Natural killer cell treated with Interleukin-12 subunit alpha and Interleukin-12 subunit beta and Interleukin-15 and Interleukin-18, amount 100 ng/mL, for 72 hours (primary cell): ENCODE results near the gene ECEL1. TPM values are rescaled to one million over a fixed set of nuclear protein-coding genes. Genes with fewer than 3 reads are reported as not detected.

Source experiments
- ATAC-seq, 2 donors: fragments of 150-1000 bp; cut with Tn5 transposase in 1 of 2; sonication (Bioruptor Pico), chemical (Tn5 transposase) in 1 of 2; 2 replicates each; pipeline ENCODE4 v1.10.0; 2021
- DNase-seq: peaks from one replicate; pipeline ENCODE4 v3.0.0; 2022; ENCODE audit warnings: low spot score
- H3K27ac Mint-ChIP-seq, 2 donors: 1 replicate in 1 of 2; 2 replicates in 1 of 2; pipeline ENCODE4 v1.8.0; 2022; ENCODE audit warnings: mixed read lengths in 2 of 2, mild to moderate bottlenecking in 1 of 2, moderate library complexity in 1 of 2
- H3K27me3 Mint-ChIP-seq, 2 donors: 1 replicate in 1 of 2; 2 replicates in 1 of 2; pipeline ENCODE4 v1.8.0; 2022; ENCODE audit warnings: mixed read lengths in 2 of 2
- H3K36me3 Mint-ChIP-seq: one replicate; pipeline ENCODE4 v1.8.0; 2022; ENCODE audit warnings: mixed read lengths
- H3K4me1 Mint-ChIP-seq, 2 donors: 1 replicate in 1 of 2; 2 replicates in 1 of 2; pipeline ENCODE4 v1.8.0; 2022; ENCODE audit warnings: low read depth in 2 of 2, mixed read lengths in 2 of 2, mild to moderate bottlenecking in 1 of 2
- H3K4me3 Mint-ChIP-seq: one replicate; pipeline ENCODE4 v1.8.0; 2022; ENCODE audit warnings: mixed read lengths
- H3K9me3 Mint-ChIP-seq: 2 replicates; pipeline ENCODE4 v1.8.0; 2022; ENCODE audit warnings: mixed read lengths
- total RNA-seq, 2 donors: library from RNA; stranded (reverse); gene quantifications; one replicate each; pipeline ENCODE4 v1.2.3, GENCODE V29; 2022

The ECEL1 gene
- total RNA-seq, 2 donors from 2014 or later: not detected

DNA sequence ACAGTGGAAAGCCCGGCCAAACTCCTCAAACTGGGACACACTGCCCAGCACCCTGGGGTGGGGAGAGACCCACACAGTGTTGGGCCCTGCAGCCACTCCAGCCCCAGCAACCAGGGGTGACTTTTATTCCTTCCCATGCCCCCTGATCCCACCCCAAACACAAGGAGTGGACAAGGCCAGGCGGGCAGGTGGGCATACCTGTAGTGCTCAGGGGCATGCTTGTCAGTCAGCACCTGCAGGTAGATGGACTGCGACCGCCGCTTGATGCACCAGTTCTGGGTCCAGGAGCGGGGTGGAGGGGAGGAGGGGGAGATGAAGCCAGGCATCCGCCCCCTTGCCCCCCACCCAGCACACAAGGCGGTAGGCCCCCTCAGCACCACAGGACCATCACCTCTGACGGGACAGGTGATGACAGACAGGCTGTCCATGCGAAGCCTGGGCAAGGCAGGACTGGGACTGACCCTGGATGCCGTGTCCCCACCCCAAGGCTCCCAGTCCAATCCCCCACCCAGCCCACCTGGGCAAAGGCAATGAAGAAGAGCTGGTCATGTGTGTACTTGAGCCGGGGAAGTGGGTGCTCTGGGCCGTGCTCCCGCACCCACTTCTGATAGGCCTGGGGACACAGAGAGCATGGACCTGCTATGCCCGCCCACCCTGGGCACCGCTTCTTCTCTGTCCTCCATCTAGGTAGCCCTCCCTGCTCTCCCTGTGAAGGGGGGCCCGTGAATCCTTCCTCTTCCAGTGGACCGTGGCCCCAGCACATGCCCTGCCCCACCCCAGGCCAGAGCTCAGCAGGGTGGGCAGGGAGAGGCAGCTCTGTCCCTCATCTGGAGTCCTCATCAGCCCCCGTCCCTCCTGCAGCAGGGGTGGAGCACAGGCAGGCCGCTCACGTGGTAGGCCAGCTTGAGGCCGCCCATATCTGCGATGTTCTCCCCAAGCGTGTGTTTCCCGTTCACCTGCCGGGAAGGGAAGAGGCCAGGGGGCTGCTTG lies 7.1 kb downstream of the ECEL1 start:
- H3K4me3 Mint-ChIP-seq: no peak overlapping the region
- peaks cover 6 to 8% of the 10 kb centered on the region in 2 donors for H3K27me3 Mint-ChIP-seq
- no peak overlapping the region for H3K27ac Mint-ChIP-seq
- ATAC-seq (no peak), DNase-seq (peak; percentile 41)
- no peaks in the 10 kb centered on the region for H3K9me3 Mint-ChIP-seq
- H3K36me3 Mint-ChIP-seq: no peaks in the 10 kb centered on the region
- no peaks in the 10 kb centered on the region for H3K4me1 Mint-ChIP-seq

DNA sequence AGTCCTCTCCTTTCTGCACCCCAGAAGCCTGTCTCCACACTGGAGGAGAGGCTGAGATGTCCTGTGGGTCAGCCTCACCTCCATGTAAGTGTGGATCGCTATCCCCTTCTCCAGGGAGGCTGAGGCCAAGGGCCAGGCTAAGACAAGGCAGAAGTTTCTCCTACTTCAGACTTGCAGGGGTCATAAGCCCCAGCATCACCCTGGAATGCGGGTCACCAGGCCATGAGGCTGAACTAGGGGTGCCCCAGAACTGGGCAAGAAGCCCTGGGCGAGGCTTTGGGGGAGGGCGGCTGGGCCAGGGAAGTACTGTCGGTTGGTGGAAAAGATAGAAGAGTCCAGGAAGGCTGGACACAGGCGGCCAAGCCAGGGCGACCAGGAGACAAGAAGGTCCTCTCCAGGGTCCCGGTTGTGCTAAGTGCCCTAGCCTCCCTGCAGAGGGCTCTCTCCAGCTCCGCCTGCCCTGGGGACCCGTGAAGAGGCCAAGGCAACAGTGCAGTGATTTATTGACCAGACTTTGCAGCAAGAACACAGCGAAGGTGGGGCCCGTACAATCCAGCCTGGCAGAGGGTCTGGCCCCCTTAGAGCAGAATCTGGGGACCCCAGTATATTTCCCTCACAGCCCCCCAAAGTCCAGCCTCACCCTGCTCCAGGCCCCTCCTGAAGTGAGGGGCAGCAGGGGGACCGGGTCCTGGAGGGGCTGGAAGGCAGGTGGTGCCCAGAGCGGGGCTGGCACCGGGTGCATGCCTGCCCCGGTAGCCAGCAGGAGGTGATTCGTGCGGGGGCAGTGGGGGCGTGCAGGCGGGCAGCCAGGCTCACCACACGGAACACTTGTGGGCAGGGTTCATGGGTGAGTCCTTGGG lies 8.1 kb downstream of the ECEL1 start:
- no peak overlapping the region for H3K27ac Mint-ChIP-seq
- ATAC-seq (no peak), DNase-seq (peak; percentile 54)
- H3K9me3 Mint-ChIP-seq: no peaks in the 10 kb centered on the region
- no peaks in the 10 kb centered on the region for H3K4me1 Mint-ChIP-seq
- no peak overlapping the region for H3K4me3 Mint-ChIP-seq
- H3K27me3 Mint-ChIP-seq: peaks cover 1 to 5% of the 10 kb centered on the region in 2 donors
- H3K36me3 Mint-ChIP-seq: no peaks in the 10 kb centered on the region

GRCh38 chr2:232478571-232479340 lies 8.9 kb downstream of the ECEL1 start:
- DNase-seq (peak; percentile 53), ATAC-seq (peak in 1 of 2 donors; percentile 2)
- H3K27me3 Mint-ChIP-seq: peaks cover 4 to 7% of the 10 kb centered on the region in 2 donors
- H3K4me3 Mint-ChIP-seq: no peak overlapping the region
- H3K27ac Mint-ChIP-seq: no peak overlapping the region
- no peaks in the 10 kb centered on the region for H3K36me3 Mint-ChIP-seq
- H3K9me3 Mint-ChIP-seq: no peaks in the 10 kb centered on the region
- no peaks in the 10 kb centered on the region for H3K4me1 Mint-ChIP-seq

GRCh38 chr2:232477751-232478510 lies 9.7 kb downstream of the ECEL1 start:
- peak; percentile 40 for DNase-seq

GRCh38 chr2:232476791-232477190 lies 10.8 kb downstream of the ECEL1 start:
- H3K4me3 Mint-ChIP-seq: no peak overlapping the region
- peaks cover 6% of the 10 kb centered on the region for H3K9me3 Mint-ChIP-seq
- DNase-seq: peak; percentile 48

More at GRCh38 chr2:232477751-232478510, 9.7 kb downstream of the ECEL1 start:
- Mint-ChIP-seq H3K27me3 (peaks cover 6 to 10% of the 10 kb centered on the region in 2 donors), H3K27ac (no peak overlapping the region), H3K4me1 (no peaks in the 10 kb centered on the region), H3K36me3 (peaks cover 2% of the 10 kb centered on the region), H3K9me3 (peaks cover 1% of the 10 kb centered on the region), H3K4me3 (no peak overlapping the region)
- ATAC-seq: no peak

GRCh38 chr2:232476045-232476444 lies 11.6 kb downstream of the ECEL1 start:
- peaks cover 20 to 29% of the 10 kb centered on the region in 2 donors for H3K27me3 Mint-ChIP-seq
- H3K4me1 Mint-ChIP-seq: no peaks in the 10 kb centered on the region
- DNase-seq (peak; percentile 35), ATAC-seq (no peak)
- H3K9me3 Mint-ChIP-seq: peaks cover 6% of the 10 kb centered on the region
- H3K36me3 Mint-ChIP-seq: peaks cover 9% of the 10 kb centered on the region
- H3K4me3 Mint-ChIP-seq: no peak overlapping the region
- no peak overlapping the region for H3K27ac Mint-ChIP-seq

More at GRCh38 chr2:232476791-232477190, 10.8 kb downstream of the ECEL1 start:
- Mint-ChIP-seq H3K4me1 (no peaks in the 10 kb centered on the region), H3K27me3 (peaks cover 14 to 22% of the 10 kb centered on the region in 2 donors), H3K36me3 (peaks cover 9% of the 10 kb centered on the region), H3K27ac (no peak overlapping the region)
- ATAC-seq: no peak

DNA sequence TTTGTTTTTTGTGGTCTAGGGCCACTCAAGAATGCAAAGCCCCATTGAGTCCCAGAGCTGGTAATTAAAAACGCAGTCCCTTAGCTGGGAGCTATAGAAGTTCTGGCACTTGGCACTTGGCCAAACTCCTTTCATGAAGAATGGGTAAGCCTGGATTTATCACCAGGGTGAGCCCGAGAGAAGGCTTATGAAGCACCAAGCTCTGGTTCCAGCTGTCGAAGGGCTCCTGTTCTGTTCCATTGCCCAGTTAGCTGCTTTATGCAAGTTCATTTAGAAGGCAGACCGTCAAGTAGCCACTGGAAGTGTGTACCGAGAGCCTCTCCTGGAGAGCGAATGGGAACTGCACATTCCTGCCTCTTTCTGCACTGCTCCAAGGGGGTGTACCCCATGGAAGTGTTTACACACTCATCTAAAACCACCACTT lies 14.2 kb downstream of the ECEL1 start:
- Mint-ChIP-seq H3K4me3 (no peak overlapping the region), H3K27me3 (peaks cover 27 to 49% of the 10 kb centered on the region in 2 donors), H3K4me1 (no peaks in the 10 kb centered on the region), H3K9me3 (peaks cover 6% of the 10 kb centered on the region), H3K36me3 (peaks cover 9% of the 10 kb centered on the region), H3K27ac (no peak overlapping the region)
- DNase-seq: no peak
- no peak for ATAC-seq

DNA sequence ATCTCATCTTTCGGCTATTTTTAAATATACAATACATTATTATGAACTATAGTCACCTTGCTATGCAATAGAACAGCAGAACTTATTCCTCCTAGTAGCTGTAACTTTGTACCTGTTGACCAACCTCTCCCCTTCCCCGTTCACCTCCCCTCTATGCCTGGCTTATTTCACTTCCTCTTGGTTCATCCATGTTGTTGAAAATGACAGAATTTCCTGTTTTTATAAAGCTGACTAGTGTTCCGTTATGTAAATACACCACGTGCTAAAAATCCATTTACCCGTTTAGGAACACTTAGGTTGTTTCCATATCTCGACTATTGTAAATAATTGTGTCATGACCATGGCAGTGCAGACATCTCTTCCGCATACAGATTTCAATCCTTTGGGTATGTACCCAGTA lies 21.4 kb downstream of the ECEL1 start:
- peaks cover 19 to 39% of the 10 kb centered on the region in 2 donors for H3K27me3 Mint-ChIP-seq
- H3K36me3 Mint-ChIP-seq: no peaks in the 10 kb centered on the region
- H3K4me3 Mint-ChIP-seq: no peak overlapping the region
- no peak overlapping the region for H3K27ac Mint-ChIP-seq
- no peak for ATAC-seq
- H3K9me3 Mint-ChIP-seq: no peaks in the 10 kb centered on the region
- H3K4me1 Mint-ChIP-seq: no peaks in the 10 kb centered on the region
- DNase-seq: no peak

DNA sequence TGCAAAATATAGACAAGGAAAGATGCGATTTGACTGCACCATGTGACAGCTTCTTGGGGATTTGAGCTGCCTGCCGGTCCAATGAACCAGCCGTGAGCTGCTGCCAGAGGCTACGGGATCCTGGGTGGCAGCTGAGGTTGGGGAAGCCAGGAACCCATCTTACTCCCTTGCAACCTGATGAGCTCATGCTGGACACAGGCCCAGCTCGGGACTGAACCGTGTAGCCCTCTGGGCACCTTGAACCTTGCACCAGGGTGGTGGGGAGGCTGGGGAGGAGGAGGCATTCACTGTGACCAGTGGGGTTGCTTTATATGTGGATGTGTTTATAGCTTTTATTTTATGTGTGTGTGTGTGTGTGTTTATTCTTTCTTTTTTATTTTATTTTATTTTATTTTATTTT lies 22.6 kb downstream of the ECEL1 start:
- H3K4me1 Mint-ChIP-seq: no peaks in the 10 kb centered on the region
- H3K27ac Mint-ChIP-seq: no peak overlapping the region
- H3K36me3 Mint-ChIP-seq: no peaks in the 10 kb centered on the region
- DNase-seq (no peak), ATAC-seq (no peak)
- H3K4me3 Mint-ChIP-seq: no peak overlapping the region
- no peaks in the 10 kb centered on the region for H3K9me3 Mint-ChIP-seq
- H3K27me3 Mint-ChIP-seq: peaks cover 22 to 29% of the 10 kb centered on the region in 2 donors

- no peaks in the 10 kb centered on the region for H3K9me3 Mint-ChIP-seq
- DNase-seq (no peak), ATAC-seq (no peak)
- H3K4me1 Mint-ChIP-seq: no peaks in the 10 kb centered on the region
- H3K36me3 Mint-ChIP-seq: no peaks in the 10 kb centered on the region
- H3K27ac Mint-ChIP-seq: no peak overlapping the region
- H3K4me3 Mint-ChIP-seq: no peak overlapping the region
- H3K27me3 Mint-ChIP-seq: peaks cover 24 to 26% of the 10 kb centered on the region in 2 donors
These were observed 23.1 kb downstream of the ECEL1 start for GRCh38 chr2:232464544-232464885.

DNA sequence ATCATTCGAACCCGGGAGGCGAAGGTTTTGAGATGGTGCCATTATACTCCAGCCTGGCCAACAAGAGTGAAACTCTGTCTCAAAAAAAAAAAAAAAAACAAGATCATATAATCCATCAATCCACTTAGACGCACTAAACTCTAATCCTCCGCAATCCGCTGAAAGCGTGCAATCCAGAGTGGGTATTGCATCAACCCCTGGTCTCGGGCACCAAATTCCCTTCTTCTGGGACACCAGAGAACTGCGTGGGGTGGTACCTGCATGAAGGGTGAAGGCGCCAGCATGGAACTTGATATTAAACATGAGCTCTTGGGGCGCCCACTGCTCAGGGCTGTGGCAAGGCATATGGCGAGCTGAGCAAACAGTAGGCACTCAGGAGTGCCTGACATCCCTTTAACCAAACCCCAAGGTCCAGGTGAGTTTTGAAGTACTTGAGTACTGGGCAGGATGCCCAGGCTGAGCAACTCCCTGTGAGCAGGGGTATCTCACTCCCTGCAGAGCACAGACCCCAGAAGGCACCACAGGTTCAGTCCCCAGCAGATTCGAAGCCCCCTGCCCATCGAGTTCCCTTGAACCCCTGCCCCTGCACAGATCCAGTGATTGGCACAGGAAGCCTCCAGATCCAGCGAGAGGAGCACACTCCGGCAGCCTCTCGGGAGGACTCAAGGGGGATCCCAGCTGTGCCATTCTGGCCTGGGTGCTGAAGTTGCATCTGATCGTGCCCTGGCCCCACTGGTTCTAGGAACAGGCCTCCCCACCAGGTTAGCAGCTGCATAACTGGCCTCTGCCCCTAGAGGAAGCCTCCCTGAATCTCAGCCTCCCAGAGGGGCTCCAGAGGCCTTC lies 23.7 kb downstream of the ECEL1 start:
- Mint-ChIP-seq H3K4me1 (no peaks in the 10 kb centered on the region), H3K27me3 (peaks cover 20% of the 10 kb centered on the region in 2 donors), H3K36me3 (no peaks in the 10 kb centered on the region), H3K9me3 (no peaks in the 10 kb centered on the region), H3K27ac (no peak overlapping the region), H3K4me3 (no peak overlapping the region)
- peak; percentile 40 to 58 for ATAC-seq
- no peak for DNase-seq

- Mint-ChIP-seq H3K4me3 (no peak overlapping the region), H3K27ac (no peak overlapping the region), H3K27me3 (peaks cover 5 to 13% of the 10 kb centered on the region in 2 donors), H3K4me1 (no peaks in the 10 kb centered on the region), H3K36me3 (no peaks in the 10 kb centered on the region), H3K9me3 (no peaks in the 10 kb centered on the region)
- no peak for DNase-seq
- ATAC-seq: no peak
These were observed 27.5 kb downstream of the ECEL1 start for GRCh38 chr2:232460171-232460570.
